GM12891 (cell line): Measurements from ENCODE around the gene TMOD3.

Source experiments
- DNase-seq: peaks from one replicate; pipeline ENCODE4 v3.0.0; 2011; ENCODE audit warnings: low spot score; ENCODE audit not compliant: insufficient read length
- FAIRE-seq: peaks from 2 replicates; lab custom pipeline; 2011; peaks lifted over from hg19 to GRCh38; lab: Jason Lieb, UNC
- PAX5 ChIP-seq: IDR thresholded peaks from 2 replicates; pipeline ENCODE4 v1.6.1; 2011; ENCODE audit warnings: low read length, moderate library complexity, mild to moderate bottlenecking; ENCODE audit not compliant: insufficient read depth, severe bottlenecking
- POLR2A ChIP-seq: IDR thresholded peaks from 2 replicates; pipeline ENCODE4 v1.6.1; 2011; ENCODE audit warnings: low read depth, low read length, control low read depth
- POLR2AphosphoS5 ChIP-seq: IDR thresholded peaks from 2 replicates; pipeline ENCODE4 v1.6.1; 2011; ENCODE audit warnings: low read depth, low read length, control low read depth
- POU2F2 ChIP-seq: IDR thresholded peaks from 2 replicates; pipeline ENCODE4 v1.6.1; 2011; ENCODE audit warnings: low read depth, mild to moderate bottlenecking, control low read depth, low read length, moderate library complexity
- SPI1 ChIP-seq: IDR thresholded peaks from 2 replicates; pipeline ENCODE4 v1.6.1; 2011; ENCODE audit warnings: low read depth, low read length, control low read depth
- TAF1 ChIP-seq: IDR thresholded peaks from 2 replicates; pipeline ENCODE4 v1.6.1; 2011; ENCODE audit warnings: low read depth, low read length, control low read depth

The TMOD3 gene

GRCh38 chr15:51908316-51908715 is 78.9 kb downstream of the TMOD3 start:
- FAIRE-seq (no peak), DNase-seq (no peak)
- no peak for TF ChIP-seq POLR2A
- TF ChIP-seq POLR2AphosphoS5, result no peak
- no peak for TF ChIP-seq PAX5
- TF ChIP-seq POU2F2, result no peak
- no peak for TF ChIP-seq TAF1
- TF ChIP-seq SPI1, result no peak

DNA sequence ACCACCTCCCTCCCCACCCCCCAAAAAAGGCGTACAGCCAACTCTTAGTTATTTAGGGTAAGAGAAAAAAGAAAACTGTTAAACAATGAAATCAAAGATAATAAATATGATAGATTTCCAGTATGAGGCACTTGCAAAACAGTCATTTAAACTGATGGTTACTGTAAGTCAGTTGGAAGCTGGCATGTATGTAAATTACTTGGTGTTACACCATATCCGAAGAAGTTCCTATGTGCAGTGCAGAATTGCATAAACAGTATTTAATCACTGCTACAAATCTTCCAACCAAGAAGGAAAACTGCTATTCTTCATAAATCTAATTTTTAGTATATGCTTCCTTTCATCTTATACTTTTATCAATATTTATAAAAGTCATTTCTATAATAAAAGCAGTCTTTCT is 80.1 kb downstream of the TMOD3 start:
- DNase-seq, result no peak
- no peak for FAIRE-seq
- no peak for TF ChIP-seq SPI1

DNA sequence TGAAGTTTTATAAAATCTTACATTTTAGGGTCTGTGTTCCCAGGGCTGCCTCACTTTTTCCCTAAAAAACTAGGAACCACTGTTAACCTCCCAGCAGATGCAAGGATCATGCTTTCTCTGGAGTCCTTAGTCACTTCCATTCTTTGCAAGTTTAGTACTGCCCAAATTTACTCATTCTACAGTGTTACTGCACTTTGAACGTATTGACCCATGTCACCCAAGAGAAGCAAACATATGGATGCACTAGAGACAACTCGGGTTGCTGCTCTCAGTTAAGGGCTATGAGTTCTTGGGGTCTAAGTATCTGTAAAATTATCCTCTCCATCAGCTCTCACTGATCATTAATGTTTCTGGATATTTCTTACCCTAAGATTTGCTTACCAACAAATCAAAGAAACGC is 83.1 kb downstream of the TMOD3 start:
- FAIRE-seq, result no peak
- DNase-seq, result no peak
- no peak for TF ChIP-seq TAF1
- no peak for TF ChIP-seq POLR2AphosphoS5
- TF ChIP-seq PAX5, result no peak
- no peak for TF ChIP-seq POU2F2
- TF ChIP-seq SPI1, result no peak
- TF ChIP-seq POLR2A, result no peak

- TF ChIP-seq POU2F2 (no peak), PAX5 (no peak), POLR2A (no peak), TAF1 (no peak), SPI1 (no peak), POLR2AphosphoS5 (no peak)
- DNase-seq, result no peak
- no peak for FAIRE-seq
Observed at GRCh38 chr15:51917493-51917892, 88.0 kb downstream of the TMOD3 start.

DNA sequence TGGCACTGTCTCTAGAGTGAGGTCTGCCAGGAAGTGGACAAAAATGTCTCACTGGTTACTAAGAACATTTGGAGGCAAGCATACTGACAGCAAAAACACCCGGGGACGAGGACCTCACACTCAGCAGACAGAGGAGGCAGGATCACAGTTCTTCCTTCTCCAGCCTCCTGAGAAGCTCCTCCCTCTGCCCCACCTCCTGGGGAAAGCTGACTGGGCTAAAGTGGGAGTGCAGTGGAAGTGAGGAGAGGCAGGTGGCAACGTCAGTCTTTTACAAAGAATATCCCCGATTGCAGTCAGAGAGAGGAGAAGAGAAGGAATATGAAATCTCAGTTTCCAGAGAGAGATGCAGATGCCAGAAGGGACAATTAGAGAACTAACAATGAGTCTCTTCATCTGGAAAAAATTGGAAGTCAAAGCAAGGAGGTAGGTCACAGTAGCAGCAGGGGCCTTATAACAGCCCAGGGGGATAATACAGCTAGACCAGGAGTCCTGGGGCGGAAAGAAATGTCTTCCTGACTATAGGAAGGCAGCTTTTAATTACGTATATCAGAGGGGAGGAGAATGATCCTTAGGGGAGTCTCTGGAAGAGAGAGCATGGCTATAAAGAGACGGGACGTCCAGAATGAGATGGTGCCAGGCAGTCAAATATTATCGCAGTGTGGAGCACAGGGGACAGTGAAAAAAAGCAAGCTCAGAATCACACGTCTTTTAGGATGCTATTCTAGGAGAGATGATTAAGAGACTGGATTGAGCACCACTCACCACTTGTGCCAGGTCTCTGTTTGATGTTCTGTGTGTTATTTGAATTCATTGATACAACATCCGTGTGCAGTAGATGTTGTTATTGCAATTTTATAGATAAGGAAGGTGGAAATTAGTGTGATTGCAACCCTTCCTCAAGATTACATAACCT is 95.0 kb downstream of the TMOD3 start:
- no peak for FAIRE-seq
- TF ChIP-seq POLR2A (no peak), POLR2AphosphoS5 (no peak), TAF1 (no peak), SPI1 (no peak), PAX5 (no peak), POU2F2 (no peak)
- DNase-seq, result no peak

GRCh38 chr15:51926809-51927208 is 97.4 kb downstream of the TMOD3 start:
- no peak for FAIRE-seq
- no peak for TF ChIP-seq PAX5
- TF ChIP-seq POLR2AphosphoS5, result no peak
- no peak for TF ChIP-seq POLR2A
- no peak for TF ChIP-seq SPI1
- no peak for TF ChIP-seq TAF1
- TF ChIP-seq POU2F2, result no peak
- DNase-seq, result no peak

DNA sequence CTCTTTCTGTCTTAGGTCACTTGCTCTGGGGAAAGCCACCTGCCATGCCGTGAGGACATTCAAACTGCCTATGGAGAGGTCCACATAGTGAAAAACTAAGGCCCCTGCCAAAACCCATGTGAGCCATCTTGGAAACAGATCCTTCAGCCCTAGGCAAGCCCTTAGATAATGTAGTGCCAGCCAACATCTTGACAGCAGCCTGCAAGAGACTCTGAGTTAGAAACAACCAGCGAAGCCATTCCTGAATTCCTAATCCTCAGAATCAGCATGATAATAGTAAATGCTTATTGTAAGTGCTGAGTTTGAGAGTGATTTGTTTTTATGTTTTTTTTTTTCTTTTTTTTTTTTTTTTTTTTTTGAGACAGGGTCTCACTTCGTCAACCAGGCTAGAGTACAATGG is 101.6 kb downstream of the TMOD3 start:
- no peak for TF ChIP-seq TAF1
- no peak for TF ChIP-seq POU2F2
- TF ChIP-seq PAX5, result no peak
- TF ChIP-seq POLR2AphosphoS5, result no peak
- no peak for TF ChIP-seq SPI1
- TF ChIP-seq POLR2A, result no peak
- DNase-seq (no peak), FAIRE-seq (no peak)

DNA sequence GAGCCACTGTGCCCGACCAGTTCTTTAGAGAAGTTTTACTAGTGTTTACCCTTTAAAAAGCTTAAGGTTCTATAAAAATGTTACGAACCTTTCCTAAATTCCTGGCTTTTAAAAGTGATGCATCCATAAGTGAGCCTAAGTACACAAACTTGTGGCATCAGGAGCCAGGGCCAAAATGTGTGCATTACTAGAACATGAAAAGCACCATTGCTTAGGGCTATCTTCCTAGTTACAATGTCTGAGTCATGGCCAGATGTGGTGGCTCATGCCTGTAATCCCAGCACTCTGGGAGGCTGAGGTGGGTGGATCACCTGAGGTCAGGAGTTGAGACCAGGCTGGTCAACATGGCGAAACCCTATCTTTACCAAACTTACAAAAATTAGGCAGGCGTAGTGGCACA is 102.2 kb downstream of the TMOD3 start:
- no peak for TF ChIP-seq PAX5
- DNase-seq (no peak), FAIRE-seq (no peak)

DNA sequence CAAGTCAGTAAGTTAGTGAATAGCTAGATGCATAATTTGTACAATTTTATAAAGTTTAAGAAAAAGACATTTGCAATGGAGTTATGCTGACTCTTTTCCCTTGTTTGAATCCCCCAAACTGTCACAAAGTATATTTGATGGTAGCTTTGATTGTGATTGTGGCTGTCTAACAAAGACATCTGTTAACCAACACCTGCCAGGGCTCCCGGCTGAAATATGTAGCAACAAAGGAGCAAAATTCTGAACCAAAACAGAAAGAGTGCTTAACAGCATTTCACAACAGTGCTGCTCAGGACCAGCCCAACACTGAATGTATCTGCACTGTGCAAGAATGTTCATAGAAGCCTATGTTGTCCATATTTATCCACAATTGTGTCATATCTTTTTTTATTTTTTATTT is 102.7 kb downstream of the TMOD3 start:
- DNase-seq (no peak), FAIRE-seq (no peak)
- TF ChIP-seq POLR2AphosphoS5 (no peak), TAF1 (no peak), SPI1 (no peak)

DNA sequence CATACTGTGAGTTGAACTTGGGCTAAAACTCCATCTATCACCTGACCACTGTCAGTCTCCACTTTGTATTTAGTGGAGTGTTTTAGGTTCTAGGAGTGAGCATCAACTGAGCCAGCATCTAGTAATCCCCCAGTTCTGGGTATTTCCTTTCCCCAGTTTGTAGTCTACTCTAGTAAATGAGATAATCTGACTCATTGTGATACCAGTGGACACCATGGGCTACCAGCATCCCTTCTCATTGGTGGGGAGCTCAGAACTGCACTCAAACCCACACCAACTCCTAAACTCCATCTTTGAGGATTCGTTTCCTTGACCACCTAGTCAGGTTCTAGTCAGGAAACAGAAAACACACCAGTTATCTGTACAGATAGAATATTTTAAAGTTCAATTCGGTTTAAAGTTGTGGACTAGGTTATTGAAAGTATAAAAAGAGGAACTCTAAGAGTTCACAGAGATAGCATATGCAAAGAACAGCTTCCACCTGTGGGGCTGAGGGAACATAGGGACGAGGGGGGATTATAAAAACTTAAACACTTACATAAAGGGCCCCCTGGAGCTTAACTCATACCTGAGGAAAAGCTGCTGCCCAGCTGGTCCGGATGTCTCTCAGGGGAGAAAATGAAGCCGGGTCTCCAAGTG is 106.1 kb downstream of the TMOD3 start:
- peak; percentile 82 for FAIRE-seq
- DNase-seq, result peak; percentile 47
- peak; percentile 92 for TF ChIP-seq SPI1
- TF ChIP-seq POU2F2, result no peak

- TF ChIP-seq SPI1 (no peak), PAX5 (no peak), POLR2AphosphoS5 (no peak), POLR2A (no peak), POU2F2 (no peak), TAF1 (no peak)
- no peak for FAIRE-seq
- DNase-seq, result no peak
Observed at GRCh38 chr15:51936105-51936478, 106.6 kb downstream of the TMOD3 start.
